GM19438 (cell line): Measurements from ENCODE around the gene MARK3.

Source experiments
- ATAC-seq: cut with Tn5 transposase; IDR thresholded peaks from one replicate; pipeline ENCODE4 v1.9.1; 2021; ENCODE audit warnings: low read depth; ENCODE audit not compliant: unreplicated experiment

Gene MARK3

GRCh38 chr14:103430358-103430757 is 45.1 kb downstream of the MARK3 start:
- ATAC-seq, result no peak

GRCh38 chr14:103432627-103433026 is 47.4 kb downstream of the MARK3 start:
- no peak for ATAC-seq

GRCh38 chr14:103433916-103434563 is 48.8 kb downstream of the MARK3 start:
- no peak for ATAC-seq

- ATAC-seq, result no peak
These were observed 49.7 kb downstream of the MARK3 start for GRCh38 chr14:103434868-103435442.

GRCh38 chr14:103436533-103436932 is 51.3 kb downstream of the MARK3 start:
- no peak for ATAC-seq

GRCh38 chr14:103442288-103442687 is 57.1 kb downstream of the MARK3 start:
- no peak for ATAC-seq

- ATAC-seq, result no peak
These were observed 57.9 kb downstream of the MARK3 start for GRCh38 chr14:103443111-103443510.

- ATAC-seq, result no peak
These were observed 59.8 kb downstream of the MARK3 start for GRCh38 chr14:103444837-103445524.

GRCh38 chr14:103445806-103446205 is 60.6 kb downstream of the MARK3 start:
- no peak for ATAC-seq

GRCh38 chr14:103448097-103448496 is 62.9 kb downstream of the MARK3 start:
- no peak for ATAC-seq

- ATAC-seq, result no peak
These were observed 64.5 kb downstream of the MARK3 start for GRCh38 chr14:103449634-103450161.

- ATAC-seq, result no peak
These were observed 65.2 kb downstream of the MARK3 start for GRCh38 chr14:103450416-103450815.

GRCh38 chr14:103451401-103451800 is 66.2 kb downstream of the MARK3 start:
- ATAC-seq, result no peak

- ATAC-seq, result no peak
These were observed 68.6 kb downstream of the MARK3 start for GRCh38 chr14:103453791-103454190.

GRCh38 chr14:103456167-103456835 is 71.1 kb downstream of the MARK3 start:
- no peak for ATAC-seq

- ATAC-seq, result no peak
These were observed 75.2 kb downstream of the MARK3 start for GRCh38 chr14:103460415-103460814.

GRCh38 chr14:103463149-103463548 is 77.9 kb downstream of the MARK3 start:
- no peak for ATAC-seq

GRCh38 chr14:103463851-103464250 is 78.6 kb downstream of the MARK3 start:
- ATAC-seq, result no peak

- no peak for ATAC-seq
These were observed 87.7 kb downstream of the MARK3 start for GRCh38 chr14:103472939-103473338.

GRCh38 chr14:103474893-103475292 is 89.7 kb downstream of the MARK3 start:
- ATAC-seq, result no peak

GRCh38 chr14:103476065-103476464 is 90.8 kb downstream of the MARK3 start:
- ATAC-seq, result no peak
